Karpas-422 (cell line): ENCODE results near the gene DPP10. TPM values are rescaled to one million over a fixed set of nuclear protein-coding genes. Genes with fewer than 3 reads are reported as not detected.

Experiments
- DNase-seq: peaks from one replicate; pipeline ENCODE4 v3.0.0-alpha.2; 2015
- H2AFZ ChIP-seq: fragments of 200-600 bp; sonication (generic); 2 replicates; pipeline ENCODE4 v1.6.1; 2014; ENCODE audit warnings: antibody characterized with exemption, low read length, mixed read lengths
- H3K27ac ChIP-seq: fragments of 200-600 bp; sonication (generic); 2 replicates; pipeline ENCODE4 v1.5.1; 2014; ENCODE audit warnings: mild to moderate bottlenecking, low read length, moderate library complexity
- H3K27me3 ChIP-seq: fragments of 200-600 bp; sonication (generic); 2 replicates; pipeline ENCODE4 v1.6.1; 2014; ENCODE audit warnings: low read length, mixed read lengths
- H3K36me3 ChIP-seq: fragments of 200-600 bp; sonication (generic); 2 replicates; pipeline ENCODE4 v1.6.1; 2014; ENCODE audit warnings: low read length, mixed read lengths; ENCODE audit not compliant: insufficient read depth
- H3K4me1 ChIP-seq: fragments of 200-600 bp; sonication (generic); 2 replicates; pipeline ENCODE4 v1.6.1; 2014; ENCODE audit warnings: mild to moderate bottlenecking, low read length, mixed read lengths
- H3K4me2 ChIP-seq: fragments of 200-600 bp; sonication (generic); 2 replicates; pipeline ENCODE4 v1.6.1; 2014; ENCODE audit warnings: low read length, low read depth, mild to moderate bottlenecking; ENCODE audit not compliant: poor library complexity, severe bottlenecking
- H3K4me3 ChIP-seq: fragments of 200-600 bp; sonication (generic); 2 replicates; pipeline ENCODE4 v1.5.1; 2014; ENCODE audit warnings: mild to moderate bottlenecking, antibody characterized with exemption, low read length, mixed read lengths
- H3K79me2 ChIP-seq: fragments of 200-600 bp; sonication (generic); 2 replicates; pipeline ENCODE4 v1.6.1; 2014; ENCODE audit warnings: mild to moderate bottlenecking, low read length, mixed read lengths
- H3K9ac ChIP-seq: fragments of 200-600 bp; sonication (generic); 2 replicates; pipeline ENCODE4 v1.6.0; 2014; ENCODE audit warnings: low read length
- H3K9me2 ChIP-seq: fragments of 200-600 bp; sonication (generic), shearing (Covaris generic); replicated peaks from 2 replicates; pipeline ENCODE4 v1.6.0; 2014; ENCODE audit warnings: mild to moderate bottlenecking, low read length, moderate library complexity; ENCODE audit not compliant: insufficient read depth
- H3K9me3 ChIP-seq: fragments of 300-700, 200-600 bp; sonication (generic); 2 replicates; pipeline ENCODE4 v1.6.1; 2014; ENCODE audit warnings: low read length, mixed read lengths
- H4K20me1 ChIP-seq: fragments of 200-600 bp; sonication (generic); 2 replicates; pipeline ENCODE4 v1.6.1; 2014; ENCODE audit warnings: mild to moderate bottlenecking, antibody characterized with exemption, low read length, low read depth; ENCODE audit not compliant: insufficient read depth
- total RNA-seq: library from RNA; depleted of rRNA; stranded (reverse); fragments of >200 nt; shearing (Covaris generic); gene quantifications from 2 replicates; pipeline ENCODE4 v1.2.3, GENCODE V29; 2014; ENCODE audit warnings: low replicate concordance

The DPP10 gene
- total RNA-seq, 1 experiment from 2014 or later, result not detected

- H3K27ac ChIP-seq, result no peak overlapping the region
- H3K79me2 ChIP-seq, result no peaks in the 10 kb centered on the region
- no peaks in the 10 kb centered on the region for H3K9me2 ChIP-seq
- no peaks in the 10 kb centered on the region for H3K27me3 ChIP-seq
- no peak overlapping the region for H3K9ac ChIP-seq
- no peak overlapping the region for H3K4me2 ChIP-seq
- H3K9me3 ChIP-seq, result no peaks in the 10 kb centered on the region
- no peaks in the 10 kb centered on the region for H3K36me3 ChIP-seq
- no peak overlapping the region for H3K4me3 ChIP-seq
- DNase-seq, result no peak
- H3K4me1 ChIP-seq, result no peaks in the 10 kb centered on the region
- no peak overlapping the region for H2AFZ ChIP-seq
- H4K20me1 ChIP-seq, result no peaks in the 10 kb centered on the region
Measured at GRCh38 chr2:114683251-114683650, 240.8 kb downstream of the DPP10 start.

DNA sequence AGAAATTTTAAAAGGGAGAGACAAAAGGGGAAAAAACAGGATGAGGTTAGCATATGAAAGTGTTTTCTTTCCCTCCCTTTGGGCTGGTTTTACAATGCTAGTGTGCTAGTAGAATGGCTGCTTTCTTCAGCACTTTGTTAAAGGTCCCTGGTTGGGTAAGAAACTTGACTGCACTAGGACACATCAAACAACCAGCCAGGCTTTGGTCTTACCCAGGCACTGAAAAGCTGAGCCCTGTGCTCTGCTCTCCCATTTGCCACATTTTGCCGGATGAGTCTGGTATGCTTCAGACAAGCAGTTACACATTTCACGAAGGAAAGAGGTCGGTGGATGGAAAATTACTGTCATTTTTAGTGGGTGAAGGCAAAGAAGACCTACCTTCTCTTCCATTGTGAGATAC is 242.0 kb downstream of the DPP10 start:
- Histone ChIP-seq H3K27me3 (no peaks in the 10 kb centered on the region), H3K4me1 (no peaks in the 10 kb centered on the region), H3K9ac (no peak overlapping the region), H3K27ac (no peak overlapping the region), H3K4me3 (no peak overlapping the region), H3K9me3 (no peaks in the 10 kb centered on the region), H4K20me1 (no peaks in the 10 kb centered on the region), H3K79me2 (no peaks in the 10 kb centered on the region), H2AFZ (no peak overlapping the region), H3K36me3 (no peaks in the 10 kb centered on the region), H3K4me2 (no peak overlapping the region), H3K9me2 (no peaks in the 10 kb centered on the region)
- no peak for DNase-seq

DNA sequence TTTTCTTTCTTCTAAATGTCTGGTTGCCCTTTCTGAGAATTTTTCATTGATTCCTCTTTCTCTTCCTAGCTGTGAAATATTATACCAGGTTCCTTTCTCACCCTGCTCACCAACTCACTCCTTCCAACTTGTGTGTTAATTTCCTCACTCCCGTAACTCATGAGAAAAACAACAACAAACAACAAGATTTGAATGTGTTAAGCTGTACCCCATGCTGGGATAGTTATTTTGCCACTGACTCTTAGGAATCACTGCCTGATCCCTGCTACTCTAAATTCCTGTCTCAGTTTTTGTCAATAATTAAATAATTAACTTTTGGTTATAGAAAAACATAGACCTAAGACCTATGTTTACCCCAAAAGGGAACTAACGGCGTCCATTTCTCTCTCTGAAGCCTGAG is 242.7 kb downstream of the DPP10 start:
- Histone ChIP-seq H3K9ac (no peak overlapping the region), H3K79me2 (no peaks in the 10 kb centered on the region), H3K4me3 (no peak overlapping the region), H3K9me2 (no peaks in the 10 kb centered on the region), H2AFZ (no peak overlapping the region), H3K27me3 (no peaks in the 10 kb centered on the region), H3K4me2 (no peak overlapping the region), H3K36me3 (no peaks in the 10 kb centered on the region), H4K20me1 (no peaks in the 10 kb centered on the region), H3K27ac (no peak overlapping the region), H3K9me3 (no peaks in the 10 kb centered on the region), H3K4me1 (no peaks in the 10 kb centered on the region)
- no peak for DNase-seq

DNA sequence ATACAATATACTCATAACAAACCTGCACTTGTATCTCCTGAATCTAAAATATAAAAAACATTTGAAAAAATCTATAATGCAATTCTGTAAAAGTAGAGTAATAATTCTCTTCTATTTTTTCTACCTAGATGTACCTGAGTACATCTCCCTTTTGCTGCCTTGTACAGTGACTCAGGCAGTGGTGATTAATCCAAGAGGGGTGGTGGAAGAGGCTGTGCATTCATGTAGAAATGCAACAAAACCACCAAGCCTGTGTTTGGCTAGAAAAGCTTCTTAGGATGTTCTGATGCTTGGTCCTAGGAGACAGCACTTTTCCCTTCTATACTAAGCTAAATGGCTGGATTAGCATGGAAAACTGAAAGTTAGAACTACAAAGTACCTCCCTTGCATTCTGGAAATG is 245.8 kb downstream of the DPP10 start:
- Histone ChIP-seq H3K27me3 (no peaks in the 10 kb centered on the region), H4K20me1 (no peaks in the 10 kb centered on the region), H3K4me3 (no peak overlapping the region), H3K36me3 (no peaks in the 10 kb centered on the region), H3K4me2 (no peak overlapping the region), H3K9ac (no peak overlapping the region), H2AFZ (no peak overlapping the region), H3K9me3 (no peaks in the 10 kb centered on the region), H3K27ac (no peak overlapping the region), H3K9me2 (no peaks in the 10 kb centered on the region), H3K4me1 (no peaks in the 10 kb centered on the region), H3K79me2 (no peaks in the 10 kb centered on the region)
- no peak for DNase-seq

- Histone ChIP-seq H3K36me3 (no peaks in the 10 kb centered on the region), H3K9me3 (no peaks in the 10 kb centered on the region), H3K4me2 (no peak overlapping the region), H2AFZ (no peak overlapping the region), H3K9me2 (no peaks in the 10 kb centered on the region), H3K9ac (no peak overlapping the region), H3K27me3 (no peaks in the 10 kb centered on the region), H4K20me1 (no peaks in the 10 kb centered on the region), H3K79me2 (no peaks in the 10 kb centered on the region), H3K27ac (no peak overlapping the region), H3K4me3 (no peak overlapping the region), H3K4me1 (no peaks in the 10 kb centered on the region)
- DNase-seq, result no peak
Measured at GRCh38 chr2:114698520-114698919, 256.1 kb downstream of the DPP10 start.

DNA sequence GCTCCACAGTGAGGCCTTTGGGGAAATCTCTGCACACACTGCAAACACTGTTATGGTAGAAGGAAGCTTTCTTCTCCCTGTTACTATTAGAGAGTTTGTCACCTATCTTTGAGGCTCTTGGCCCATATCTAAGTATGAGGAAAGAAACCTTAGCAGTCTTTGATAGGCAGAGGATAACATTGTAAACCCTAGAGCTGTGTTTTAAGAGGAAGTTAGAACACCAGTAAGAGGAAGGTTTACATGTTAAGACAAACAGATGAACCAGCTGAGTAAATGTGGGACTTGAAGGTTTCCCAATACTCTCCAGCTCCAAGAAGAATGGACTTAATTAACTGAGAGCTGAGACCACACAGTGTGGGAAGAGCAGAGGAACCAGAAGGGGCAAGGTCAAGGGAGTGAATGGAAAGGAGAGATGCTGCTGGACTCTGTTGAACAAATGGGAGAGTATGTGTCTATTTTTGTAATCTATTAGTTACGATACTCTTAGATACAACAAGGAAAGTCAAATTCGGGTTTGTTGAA is 257.0 kb downstream of the DPP10 start:
- H3K4me1 ChIP-seq, result no peaks in the 10 kb centered on the region
- no peak overlapping the region for H3K9ac ChIP-seq
- no peaks in the 10 kb centered on the region for H3K9me3 ChIP-seq
- H3K27me3 ChIP-seq, result no peaks in the 10 kb centered on the region
- H3K4me3 ChIP-seq, result no peak overlapping the region
- H4K20me1 ChIP-seq, result no peaks in the 10 kb centered on the region
- no peak overlapping the region for H2AFZ ChIP-seq
- H3K4me2 ChIP-seq, result no peak overlapping the region
- no peaks in the 10 kb centered on the region for H3K79me2 ChIP-seq
- H3K9me2 ChIP-seq, result no peaks in the 10 kb centered on the region
- H3K36me3 ChIP-seq, result no peaks in the 10 kb centered on the region
- no peak overlapping the region for H3K27ac ChIP-seq
- no peak for DNase-seq

- H3K4me3 ChIP-seq, result no peak overlapping the region
- H3K9me3 ChIP-seq, result no peaks in the 10 kb centered on the region
- H3K4me2 ChIP-seq, result no peak overlapping the region
- no peaks in the 10 kb centered on the region for H3K27me3 ChIP-seq
- no peaks in the 10 kb centered on the region for H3K4me1 ChIP-seq
- no peak for DNase-seq
- H3K79me2 ChIP-seq, result no peaks in the 10 kb centered on the region
- no peak overlapping the region for H2AFZ ChIP-seq
- no peak overlapping the region for H3K9ac ChIP-seq
- H3K36me3 ChIP-seq, result no peaks in the 10 kb centered on the region
- H4K20me1 ChIP-seq, result no peaks in the 10 kb centered on the region
- H3K27ac ChIP-seq, result no peak overlapping the region
- H3K9me2 ChIP-seq, result no peaks in the 10 kb centered on the region
Measured at GRCh38 chr2:114700440-114700839, 258.0 kb downstream of the DPP10 start.

- H3K79me2 ChIP-seq, result no peaks in the 10 kb centered on the region
Measured at GRCh38 chr2:114709936-114710850, 267.8 kb downstream of the DPP10 start.

More at GRCh38 chr2:114709936-114710850, 267.8 kb downstream of the DPP10 start:
- no peak overlapping the region for H2AFZ ChIP-seq
- no peak overlapping the region for H3K4me2 ChIP-seq
- peaks cover 6% of the 10 kb centered on the region for H3K4me1 ChIP-seq
- no peak overlapping the region for H3K27ac ChIP-seq
- H3K9me2 ChIP-seq, result no peaks in the 10 kb centered on the region
- no peaks in the 10 kb centered on the region for H3K9me3 ChIP-seq
- no peaks in the 10 kb centered on the region for H3K27me3 ChIP-seq
- H4K20me1 ChIP-seq, result no peaks in the 10 kb centered on the region
- H3K4me3 ChIP-seq, result no peak overlapping the region
- H3K9ac ChIP-seq, result no peak overlapping the region
- DNase-seq, result no peak
- H3K36me3 ChIP-seq, result no peaks in the 10 kb centered on the region
